Cardiac muscle cell (in vitro differentiated cells and primary cell): ENCODE results near the gene HSD11B1L. TPM values are rescaled to one million over a fixed set of nuclear protein-coding genes. Genes with fewer than 3 reads are reported as not detected.

Source experiments
- DNase-seq, 2 donors: peaks; one replicate each; pipeline versions ENCODE4 v3.0.0 to v3.0.0-alpha.2; 2010 to 2017; ENCODE audit warnings: low read depth in 1 of 2, low spot score in 1 of 2
- H3K27ac ChIP-seq: fragments of 200-600 bp; sonication (generic); 2 replicates; pipeline ENCODE4 v1.5.1; 2016
- H3K27me3 ChIP-seq: fragments of 200-600 bp; sonication (generic); 2 replicates; pipeline ENCODE4 v1.6.0; 2016; ENCODE audit warnings: control low read depth
- H3K36me3 ChIP-seq: fragments of 200-600 bp; sonication (generic); 2 replicates; pipeline ENCODE4 v1.5.1; 2016; ENCODE audit warnings: control low read depth
- H3K4me1 ChIP-seq: fragments of 200-600 bp; sonication (generic); 2 replicates; pipeline ENCODE4 v1.8.1; 2017; ENCODE audit warnings: low read depth, mild to moderate bottlenecking, mixed run types
- H3K4me3 ChIP-seq: fragments of 200-600 bp; sonication (generic); 2 replicates; pipeline ENCODE4 v1.5.1; 2016; ENCODE audit warnings: mild to moderate bottlenecking
- H3K9me3 ChIP-seq: fragments of 200-600 bp; sonication (generic); 2 replicates; pipeline ENCODE4 v1.5.1; 2017; ENCODE audit warnings: low read depth, mild to moderate bottlenecking, control low read depth
- polyA plus RNA-seq: library from polyadenylated mRNA; unstranded; fragments of >200 nt; fragmentation: Nextera tagmentation; extraction: Ambion mirVana; gene quantifications from 2 replicates; pipeline ENCODE4 v1.2.1, GENCODE V29; 2016
- total RNA-seq: library from RNA; depleted of rRNA; stranded (reverse); fragments of >200 nt; gene quantifications from 2 replicates; pipeline ENCODE4 v1.2.3, GENCODE V29; 2016
- TF ChIP-seq, protein P1 (sequence below): IDR thresholded peaks from 2 replicates; pipeline ENCODE4 v1.5.1; 2012; ENCODE audit warnings: low read depth, mild to moderate bottlenecking, low read length

The HSD11B1L gene, protein sequence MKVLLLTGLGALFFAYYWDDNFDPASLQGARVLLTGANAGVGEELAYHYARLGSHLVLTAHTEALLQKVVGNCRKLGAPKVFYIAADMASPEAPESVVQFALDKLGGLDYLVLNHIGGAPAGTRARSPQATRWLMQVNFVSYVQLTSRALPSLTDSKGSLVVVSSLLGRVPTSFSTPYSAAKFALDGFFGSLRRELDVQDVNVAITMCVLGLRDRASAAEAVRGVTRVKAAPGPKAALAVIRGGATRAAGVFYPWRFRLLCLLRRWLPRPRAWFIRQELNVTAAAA
- total RNA-seq (62.5 and 80.5 TPM in 2 replicates), polyA plus RNA-seq (60.1 and 61.9 TPM in 2 replicates)

DNA sequence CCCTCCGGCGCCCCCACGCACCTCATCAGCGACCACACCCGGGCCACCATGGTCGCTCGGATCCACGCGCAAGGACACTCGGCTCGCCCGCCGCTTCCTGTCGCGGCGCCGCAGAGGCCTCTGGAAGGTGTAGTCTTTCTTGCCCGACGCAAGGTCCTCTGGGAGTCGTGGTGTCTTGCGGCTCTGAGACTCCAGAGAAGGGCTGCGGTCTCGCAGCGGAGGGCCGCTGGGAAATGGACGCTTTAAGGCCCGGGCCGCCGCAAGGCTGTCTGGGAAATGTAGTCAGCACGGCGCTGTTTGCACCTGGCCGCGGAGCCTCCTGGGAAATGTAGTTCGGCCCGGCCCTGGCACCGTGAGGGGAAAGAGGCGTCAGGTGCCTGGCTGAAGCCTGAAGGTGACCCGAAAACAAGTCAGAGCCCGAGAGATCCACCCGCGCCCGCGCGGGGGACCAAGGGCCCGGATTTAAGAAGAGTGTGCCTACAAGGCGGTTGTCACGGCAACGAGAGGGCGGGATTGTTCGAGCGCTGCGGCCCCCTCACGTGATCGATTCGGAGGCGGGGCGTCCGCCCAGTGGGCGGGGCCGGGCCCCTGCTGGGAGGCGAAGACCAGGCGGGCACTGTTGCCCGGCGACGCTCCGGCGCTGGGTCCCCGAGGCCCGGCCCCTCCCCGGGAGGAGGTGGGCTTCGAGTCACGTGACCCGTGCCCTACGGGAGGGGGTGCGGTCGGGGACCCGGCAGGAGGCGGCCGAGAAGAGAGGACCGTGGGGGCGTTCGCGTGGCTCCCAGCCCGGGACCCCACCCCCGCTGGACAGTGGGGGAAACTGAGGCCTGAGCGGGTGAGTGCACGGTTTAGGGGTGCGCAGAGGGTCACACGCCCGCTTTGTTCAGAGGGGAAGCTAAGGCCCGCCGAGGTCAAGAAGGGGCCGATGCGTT is at the start of gene HSD11B1L, which contains the start of gene MICOS13:
Gene HSD11B1L, plus strand, starts transcription at position 591 of the 932 bp plus-strand sequence. CDS start 3,806 bp downstream, outside the sequence.
Gene MICOS13, minus strand, starts transcription at position 80 of the 932 bp plus-strand sequence. Its CDS starts 30 bp downstream, at position 50.
- Histone ChIP-seq H3K27me3 (no peaks in the 10 kb centered on the region), H3K27ac (peak within 1 kb of the TSS; percentile 86), H3K4me3 (peak within 1 kb of the TSS; percentile 53), H3K9me3 (no peaks in the 10 kb centered on the region), H3K36me3 (no peaks in the 10 kb centered on the region), H3K4me1 (peaks cover 11% of the 10 kb centered on the region)
- peak; percentile 99 for DNase-seq
- TF ChIP-seq, protein P1, sequence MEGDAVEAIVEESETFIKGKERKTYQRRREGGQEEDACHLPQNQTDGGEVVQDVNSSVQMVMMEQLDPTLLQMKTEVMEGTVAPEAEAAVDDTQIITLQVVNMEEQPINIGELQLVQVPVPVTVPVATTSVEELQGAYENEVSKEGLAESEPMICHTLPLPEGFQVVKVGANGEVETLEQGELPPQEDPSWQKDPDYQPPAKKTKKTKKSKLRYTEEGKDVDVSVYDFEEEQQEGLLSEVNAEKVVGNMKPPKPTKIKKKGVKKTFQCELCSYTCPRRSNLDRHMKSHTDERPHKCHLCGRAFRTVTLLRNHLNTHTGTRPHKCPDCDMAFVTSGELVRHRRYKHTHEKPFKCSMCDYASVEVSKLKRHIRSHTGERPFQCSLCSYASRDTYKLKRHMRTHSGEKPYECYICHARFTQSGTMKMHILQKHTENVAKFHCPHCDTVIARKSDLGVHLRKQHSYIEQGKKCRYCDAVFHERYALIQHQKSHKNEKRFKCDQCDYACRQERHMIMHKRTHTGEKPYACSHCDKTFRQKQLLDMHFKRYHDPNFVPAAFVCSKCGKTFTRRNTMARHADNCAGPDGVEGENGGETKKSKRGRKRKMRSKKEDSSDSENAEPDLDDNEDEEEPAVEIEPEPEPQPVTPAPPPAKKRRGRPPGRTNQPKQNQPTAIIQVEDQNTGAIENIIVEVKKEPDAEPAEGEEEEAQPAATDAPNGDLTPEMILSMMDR, result no peak

DNA sequence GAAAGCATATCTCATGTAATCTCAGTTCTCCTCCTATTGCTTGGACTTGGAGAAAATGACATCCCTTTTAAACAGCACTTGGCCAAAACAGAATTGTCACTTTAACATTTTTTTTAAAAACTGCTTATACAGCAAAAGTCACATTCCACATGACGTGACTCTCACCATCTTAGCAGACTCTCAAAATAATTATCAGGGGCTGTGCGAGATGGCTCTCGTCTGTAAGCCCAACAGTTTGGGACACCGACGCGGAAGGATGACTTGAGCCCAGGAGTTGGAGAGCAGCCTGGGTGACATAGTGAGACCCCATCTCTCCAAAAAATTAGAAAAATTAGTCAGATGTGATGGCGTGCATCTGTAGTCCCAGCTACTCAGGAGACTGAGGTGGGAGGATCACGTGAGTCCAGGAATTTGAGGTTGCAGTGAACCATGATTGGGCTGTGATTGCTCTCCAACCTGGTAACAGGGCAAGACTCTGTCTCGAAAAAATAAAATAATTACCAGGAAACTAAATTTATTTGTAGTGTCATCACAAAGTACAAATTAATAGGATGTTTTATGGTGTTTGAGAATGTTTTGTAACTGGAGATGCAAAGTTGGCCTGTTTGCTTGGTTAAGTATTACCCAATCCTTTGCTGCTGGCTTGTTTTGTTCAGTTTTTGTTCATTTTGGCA is 49.1 kb upstream of the HSD11B1L start:
- DNase-seq, result peak in 1 of 2 donors; percentile 35
- Histone ChIP-seq H3K27me3 (no peaks in the 10 kb centered on the region), H3K36me3 (peaks cover 28% of the 10 kb centered on the region), H3K4me3 (no peak overlapping the region), H3K9me3 (no peaks in the 10 kb centered on the region), H3K4me1 (no peaks in the 10 kb centered on the region), H3K27ac (peak overlapping the region; percentile 0)
- TF ChIP-seq, protein P1, result no peak

DNA sequence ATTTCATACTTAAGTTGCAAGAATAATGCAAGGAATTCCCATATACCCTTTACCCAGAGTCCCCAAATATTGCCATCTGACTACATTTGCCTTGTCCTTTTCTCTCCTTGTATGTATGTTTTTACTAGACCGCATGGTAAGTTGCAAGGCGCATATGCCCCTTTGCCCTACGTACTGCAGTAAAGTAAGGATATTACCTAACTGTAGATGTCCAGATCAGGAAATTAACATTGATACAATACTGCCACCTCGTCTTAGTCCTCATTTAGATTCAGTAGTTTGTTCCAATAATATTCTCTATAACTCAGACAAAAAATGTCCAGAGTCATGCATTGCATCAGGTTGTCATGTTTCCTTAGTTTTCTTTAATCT is 48.6 kb upstream of the HSD11B1L start:
- H3K4me3 ChIP-seq, result no peak overlapping the region
- H3K9me3 ChIP-seq, result no peaks in the 10 kb centered on the region
- no peaks in the 10 kb centered on the region for H3K27me3 ChIP-seq
- no peak overlapping the region for H3K27ac ChIP-seq
- TF ChIP-seq, protein P1, result no peak
- peaks cover 23% of the 10 kb centered on the region for H3K36me3 ChIP-seq
- no peak for DNase-seq
- H3K4me1 ChIP-seq, result no peaks in the 10 kb centered on the region

DNA sequence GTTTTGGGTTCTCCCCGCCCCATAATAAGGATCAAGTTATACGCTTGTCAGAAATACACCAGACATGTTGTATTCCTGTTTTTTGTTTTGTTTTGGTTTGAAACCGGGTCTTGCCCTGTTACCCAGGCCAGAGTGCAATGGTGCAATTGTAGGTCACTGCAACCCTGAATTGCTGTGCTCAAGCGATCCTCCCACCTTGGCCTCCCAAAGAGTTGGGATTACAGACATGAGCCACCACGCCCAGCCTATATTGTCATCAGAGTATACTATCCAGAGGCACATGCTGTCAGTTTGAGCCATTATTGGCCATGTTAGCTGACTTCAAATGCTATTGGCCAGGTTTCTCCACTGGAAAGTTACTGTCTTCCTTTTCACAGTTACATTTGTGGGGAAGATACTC is 48.2 kb upstream of the HSD11B1L start:
- peaks cover 18% of the 10 kb centered on the region for H3K36me3 ChIP-seq
- no peak for DNase-seq
- no peaks in the 10 kb centered on the region for H3K4me1 ChIP-seq
- H3K27ac ChIP-seq, result no peak overlapping the region
- TF ChIP-seq, protein P1, result no peak
- no peak overlapping the region for H3K4me3 ChIP-seq
- H3K9me3 ChIP-seq, result no peaks in the 10 kb centered on the region
- H3K27me3 ChIP-seq, result no peaks in the 10 kb centered on the region

DNA sequence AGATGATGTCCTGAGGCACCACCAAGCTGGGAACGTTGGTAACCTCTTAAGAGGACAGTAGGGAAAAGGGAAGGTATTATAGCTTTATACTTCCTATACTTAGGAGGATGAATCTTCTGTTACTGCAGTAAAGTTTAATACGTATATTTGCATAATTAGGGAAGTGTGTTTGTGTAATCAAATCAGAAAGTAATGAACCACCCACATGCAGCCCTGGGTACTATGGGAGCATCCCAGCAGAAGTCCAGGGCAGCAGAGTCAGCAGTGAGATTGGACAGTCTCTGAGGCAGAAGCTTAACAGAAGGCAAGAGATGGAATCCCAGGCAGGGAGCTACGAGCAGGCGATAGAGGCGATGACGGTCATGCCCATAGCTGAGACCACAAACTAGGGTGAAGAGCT is 45.4 kb upstream of the HSD11B1L start:
- no peaks in the 10 kb centered on the region for H3K4me1 ChIP-seq
- no peaks in the 10 kb centered on the region for H3K9me3 ChIP-seq
- no peaks in the 10 kb centered on the region for H3K36me3 ChIP-seq
- no peaks in the 10 kb centered on the region for H3K27me3 ChIP-seq
- no peak for DNase-seq
- TF ChIP-seq, protein P1, result no peak
- H3K4me3 ChIP-seq, result no peak overlapping the region
- H3K27ac ChIP-seq, result no peak overlapping the region
